ENCODE results near the gene SPINK14. TPM values are rescaled to one million over a fixed set of nuclear protein-coding genes. Genes with fewer than 3 reads are reported as not detected.

The SPINK14 gene
- total RNA-seq, 1 experiment from 2014 or later: not detected

- CTCF ChIA-PET: no interaction called here
- no TSS peak for BruUV-seq (replicated peaks)
These were observed 16.5 kb upstream of the SPINK14 start for GRCh38 chr5:148151872-148152271.

GRCh38 chr5:148152781-148153180 is 15.6 kb upstream of the SPINK14 start:
- no peaks in the 10 kb centered on the region for H3K36me3 ChIP-seq (ENCODE audit: insufficient read depth, low read length, poor library complexity, severe bottlenecking)
- no peak for DNase-seq (ENCODE audit: low spot score)
- intact Hi-C loops (cut with micrococcal nuclease; ENCODE audit: unreplicated experiment): no loop called here
- CTCF ChIA-PET: no interaction called here
- H3K4me1 ChIP-seq (ENCODE audit: insufficient read depth, low read length, poor library complexity, severe bottlenecking): no peaks in the 10 kb centered on the region
- no peak overlapping the region for H3K27ac ChIP-seq (ENCODE audit: low read depth, low read length, poor library complexity, severe bottlenecking)
- no peaks in the 10 kb centered on the region for H3K9me3 ChIP-seq (ENCODE audit: low read depth, low read length, poor library complexity, severe bottlenecking)
- no peak overlapping the region for H3K4me3 ChIP-seq (ENCODE audit: low read depth, low read length, poor library complexity, severe bottlenecking)
- no TSS peak for BruUV-seq (replicated peaks)
- H3K27me3 ChIP-seq (replicated peaks; ENCODE audit: insufficient read depth, low read depth, low read length, poor library complexity): peaks cover 18% of the 10 kb centered on the region
- POLR2A ChIA-PET (ENCODE audit: low non-redundant PET): no interaction called here
- TF ChIP-seq CTCF (conservative IDR thresholded peaks at IDR 0.05; ENCODE audit: low read depth, low read length) (no peak), EZH2 (IDR thresholded peaks at IDR 0.05; ENCODE audit: borderline replicate concordance, low read depth, low read length, poor library complexity, severe bottlenecking) (no peak)

More at GRCh38 chr5:148151872-148152271, 16.5 kb upstream of the SPINK14 start:
- Histone ChIP-seq H3K27me3 (replicated peaks; ENCODE audit: insufficient read depth, low read depth, low read length, poor library complexity) (peaks cover 18% of the 10 kb centered on the region), H3K4me3 (ENCODE audit: low read depth, low read length, poor library complexity, severe bottlenecking) (no peak overlapping the region), H3K4me1 (ENCODE audit: insufficient read depth, low read length, poor library complexity, severe bottlenecking) (no peaks in the 10 kb centered on the region), H3K36me3 (ENCODE audit: insufficient read depth, low read length, poor library complexity, severe bottlenecking) (no peaks in the 10 kb centered on the region), H3K27ac (ENCODE audit: low read depth, low read length, poor library complexity, severe bottlenecking) (no peak overlapping the region), H3K9me3 (ENCODE audit: low read depth, low read length, poor library complexity, severe bottlenecking) (no peaks in the 10 kb centered on the region)
- TF ChIP-seq EZH2 (IDR thresholded peaks at IDR 0.05; ENCODE audit: borderline replicate concordance, low read depth, low read length, poor library complexity, severe bottlenecking) (no peak), CTCF (conservative IDR thresholded peaks at IDR 0.05; ENCODE audit: low read depth, low read length) (no peak)
- POLR2A ChIA-PET (ENCODE audit: low non-redundant PET): no interaction called here
- intact Hi-C loops (cut with micrococcal nuclease; ENCODE audit: unreplicated experiment): no loop called here
- DNase-seq (ENCODE audit: low spot score): no peak

- no peaks in the 10 kb centered on the region for H3K27me3 ChIP-seq (replicated peaks; ENCODE audit: insufficient read depth, low read depth, low read length, poor library complexity)
- H3K36me3 ChIP-seq (ENCODE audit: insufficient read depth, low read length, poor library complexity, severe bottlenecking): no peaks in the 10 kb centered on the region
- ChIA-PET POLR2A (ENCODE audit: low non-redundant PET) (no interaction called here), CTCF (no interaction called here)
- H3K27ac ChIP-seq (ENCODE audit: low read depth, low read length, poor library complexity, severe bottlenecking): no peak overlapping the region
- no TSS peak for BruUV-seq (replicated peaks)
- no peaks in the 10 kb centered on the region for H3K4me1 ChIP-seq (ENCODE audit: insufficient read depth, low read length, poor library complexity, severe bottlenecking)
- TF ChIP-seq EZH2 (IDR thresholded peaks at IDR 0.05; ENCODE audit: borderline replicate concordance, low read depth, low read length, poor library complexity, severe bottlenecking) (no peak), CTCF (conservative IDR thresholded peaks at IDR 0.05; ENCODE audit: low read depth, low read length) (no peak)
- H3K4me3 ChIP-seq (ENCODE audit: low read depth, low read length, poor library complexity, severe bottlenecking): no peak overlapping the region
- no peaks in the 10 kb centered on the region for H3K9me3 ChIP-seq (ENCODE audit: low read depth, low read length, poor library complexity, severe bottlenecking)
- no peak for DNase-seq (ENCODE audit: low spot score)
- intact Hi-C loops (cut with micrococcal nuclease; ENCODE audit: unreplicated experiment): no loop called here
These were observed 11.7 kb upstream of the SPINK14 start for GRCh38 chr5:148156609-148157008.

Data from A673 (cell line).